Measurements from ENCODE around the gene KLF11. TPM values are rescaled to one million over a fixed set of nuclear protein-coding genes. Genes with fewer than 3 reads are reported as not detected.
A peak's percentile ranks its signal among the peaks of the same experiment; 100 is the strongest.

Gene KLF11
- total and polyA plus RNA-seq, 2 of the 8 experiments (the other 6 are each of a cell fraction or from before 2014, with no cell fraction given): 6.4 to 10.1 TPM

DNA sequence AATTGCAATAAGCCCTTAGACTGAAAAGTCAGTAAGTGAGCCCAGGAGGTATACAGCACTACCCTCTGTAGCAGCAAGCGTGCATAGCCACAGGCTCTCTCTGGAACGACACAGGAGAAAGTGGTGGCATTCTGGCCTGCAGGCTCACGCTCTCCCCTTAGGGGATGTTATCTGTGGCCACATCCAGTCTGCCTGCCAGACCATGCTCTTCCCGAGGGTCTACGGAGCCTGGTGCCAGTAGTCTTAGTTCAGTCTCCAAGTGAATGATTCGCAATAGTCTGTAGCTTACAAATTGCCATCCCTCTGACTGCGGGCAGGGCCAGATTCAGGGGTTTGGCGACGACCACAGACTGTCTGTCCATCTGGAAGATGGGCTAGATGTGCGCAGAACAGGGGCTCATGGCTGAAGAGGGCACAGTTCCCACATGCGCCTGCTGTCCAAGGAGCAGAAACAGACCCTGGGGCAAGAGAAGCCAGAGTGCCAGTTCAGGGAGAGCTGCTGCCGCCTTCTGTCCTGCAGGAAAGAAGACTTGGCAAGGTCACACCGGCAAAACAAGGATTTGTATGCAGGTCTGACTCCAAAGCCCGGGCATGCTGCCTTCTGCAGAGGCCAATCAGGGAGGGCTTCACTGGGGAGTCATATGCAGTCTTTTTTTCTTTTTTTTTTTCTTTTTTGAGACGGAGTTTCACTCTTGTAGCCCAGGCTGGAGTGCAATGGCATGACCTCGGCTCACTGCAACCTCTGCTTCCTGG lies 3.5 kb upstream of the KLF11 start:
- no peak overlapping the region for H2BK120ac ChIP-seq (replicated peaks; ENCODE audit: low read depth, low read length)
- H4K91ac ChIP-seq (replicated peaks; ENCODE audit: insufficient read length, low read length): no peak overlapping the region
- WGBS, 2 experiments (ENCODE audit: extremely low coverage in 1 of 2, insufficient coverage in 1 of 2, insufficient read length in 1 of 2, insufficient replicate concordance in 2 of 2, low coverage in 1 of 2, low lambda C conversion rate in 2 of 2, missing lambda C conversion rate in 1 of 2): 90% methylated on average over 14 of the region's 16 CpGs; no CpG with 5 or more reads in 1 of the 2 experiments
- H3K4me2 ChIP-seq (ENCODE audit: insufficient read depth in 1 of 2, low read depth in 2 of 2, low read length in 2 of 2): no peak overlapping the region
- no peak overlapping the region for H4K8ac ChIP-seq (ENCODE audit: extremely low read depth, insufficient read depth, low read length)
- no peak overlapping the region for H3K4ac ChIP-seq (replicated peaks; ENCODE audit: insufficient read length, low read depth, low read length)
- H2BK12ac ChIP-seq (ENCODE audit: low read depth, low read length): no peak overlapping the region
- FAIRE-seq (no peak), DNase-seq (ENCODE audit: low read depth in 1 of 2, low spot score in 2 of 2) (no peak)
- no peaks in the 10 kb centered on the region for H3K79me2 ChIP-seq (ENCODE audit: control insufficient read depth in 1 of 2, insufficient read depth in 2 of 2, low read length in 2 of 2)
- no peak for TF ChIP-seq RXRA (IDR thresholded peaks at IDR 0.05; ENCODE audit: insufficient read depth, low read depth, low read length)
- TF ChIP-seq GTF2F1 (IDR thresholded peaks at IDR 0.05; ENCODE audit: borderline replicate concordance, low read depth, low read length): no peak
- TF ChIP-seq SAP30 (IDR thresholded peaks at IDR 0.05; ENCODE audit: insufficient read depth, insufficient replicate concordance, low read length): no peak
- TF ChIP-seq SRF (IDR thresholded peaks at IDR 0.05; ENCODE audit: low read depth, low read length): no peak
- no peak for TF ChIP-seq TAF1 (IDR thresholded peaks at IDR 0.05; ENCODE audit: low read depth, low read length)
- no peak for TF ChIP-seq BCL11A (IDR thresholded peaks at IDR 0.05; ENCODE audit: low read depth in 2 of 2, low read length in 2 of 2)
- TF ChIP-seq, protein P1, sequence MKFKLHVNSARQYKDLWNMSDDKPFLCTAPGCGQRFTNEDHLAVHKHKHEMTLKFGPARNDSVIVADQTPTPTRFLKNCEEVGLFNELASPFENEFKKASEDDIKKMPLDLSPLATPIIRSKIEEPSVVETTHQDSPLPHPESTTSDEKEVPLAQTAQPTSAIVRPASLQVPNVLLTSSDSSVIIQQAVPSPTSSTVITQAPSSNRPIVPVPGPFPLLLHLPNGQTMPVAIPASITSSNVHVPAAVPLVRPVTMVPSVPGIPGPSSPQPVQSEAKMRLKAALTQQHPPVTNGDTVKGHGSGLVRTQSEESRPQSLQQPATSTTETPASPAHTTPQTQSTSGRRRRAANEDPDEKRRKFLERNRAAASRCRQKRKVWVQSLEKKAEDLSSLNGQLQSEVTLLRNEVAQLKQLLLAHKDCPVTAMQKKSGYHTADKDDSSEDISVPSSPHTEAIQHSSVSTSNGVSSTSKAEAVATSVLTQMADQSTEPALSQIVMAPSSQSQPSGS (IDR thresholded peaks at IDR 0.05; ENCODE audit: low read length): no peak
- no peak for TF ChIP-seq EP300 (IDR thresholded peaks at IDR 0.05; ENCODE audit: borderline replicate concordance in 1 of 2, low read depth in 2 of 2, low read length in 2 of 2)
- TF ChIP-seq KDM4A (IDR thresholded peaks at IDR 0.05; ENCODE audit: low read depth, low read length, severe bottlenecking): no peak
- H3K36me3 ChIP-seq (ENCODE audit: control insufficient read depth in 2 of 4, insufficient read depth in 4 of 4, low read length in 3 of 4): 0 out of 8 replicates have a peak, but pooled peaks cover 0 to 2% (median 0%) of the 10 kb centered on the region in 4 experiments
- H2BK15ac ChIP-seq (ENCODE audit: low read length): 0 out of 2 replicates have a peak overlapping the region, but pooled peaks have one; percentile 13
- H3K14ac ChIP-seq (ENCODE audit: insufficient read length): no peak overlapping the region
- no peak overlapping the region for H4K5ac ChIP-seq (ENCODE audit: insufficient read length, low read depth, low read length)
- H3K56ac ChIP-seq (replicated peaks; ENCODE audit: insufficient read length, low read depth, low read length): no peak overlapping the region
- no peak overlapping the region for H2BK5ac ChIP-seq (ENCODE audit: low read depth, low read length)
- H3K4me3 ChIP-seq (ENCODE audit: extremely low read depth in 1 of 4, insufficient read depth in 2 of 4, low read depth in 3 of 4, low read length in 4 of 4): no peak overlapping the region
- ChIA-PET POLR2A (ENCODE audit: partially characterized antibody) (interaction anchor here (0.9 to 2.5 kb wide), 2 partner anchors 10 to 20 kb away, joined by 7 read pairs; no protein-coding TSS in a partner anchor), CTCF (ENCODE audit: partially characterized antibody) (interaction anchor here (1.2 to 2.0 kb wide), 4 partner anchors 8 to 241 kb away, joined by 3 to 12 read pairs (median 4); no protein-coding TSS in a partner anchor)
- H2AK5ac ChIP-seq (ENCODE audit: low read depth, low read length): no peak overlapping the region
- peaks cover 0 to 5% (median 2%) of the 10 kb centered on the region in 4 experiments; a peak in 3 of 7 replicates for H3K4me1 ChIP-seq (replicated peaks in 1 of 4; ENCODE audit: control insufficient read depth in 3 of 4, insufficient read depth in 4 of 4, low read length in 3 of 4)
- H3K9me3 ChIP-seq (ENCODE audit: insufficient read depth in 2 of 2, low read depth in 1 of 2, low read length in 1 of 2): peaks cover 0 to 8% of the 10 kb centered on the region in 2 experiments; a peak in 1 of 4 replicates
- no peak overlapping the region for H3K23ac ChIP-seq (ENCODE audit: insufficient read length)
- H3K9ac ChIP-seq (replicated peaks in 1 of 4; ENCODE audit: extremely low read depth in 1 of 4, low read depth in 3 of 4, low read length in 3 of 4): no peak overlapping the region
- H3K27ac ChIP-seq (ENCODE audit: low read depth, low read length): no peak overlapping the region
- no peak overlapping the region for H3K18ac ChIP-seq (ENCODE audit: extremely low read depth, low read length)
- H2AFZ ChIP-seq (ENCODE audit: low read length): no peak overlapping the region
- H3K27me3 ChIP-seq (replicated peaks in 1 of 4; ENCODE audit: control insufficient read depth in 3 of 4, extremely low read depth in 1 of 4, insufficient read depth in 3 of 4, low read length in 3 of 4): peaks cover 0 to 26% (median 18%) of the 10 kb centered on the region in 4 experiments; a peak in 6 of 7 replicates
- peaks cover 0 to 3% of the 10 kb centered on the region in 2 experiments for H4K20me1 ChIP-seq (replicated peaks in 1 of 2; ENCODE audit: control insufficient read depth in 1 of 2, insufficient read depth in 2 of 2, low read length in 2 of 2)
- H3K23me2 ChIP-seq (ENCODE audit: low read depth, low read length): peaks cover 8% of the 10 kb centered on the region; the same call in 1 of the 2 replicates
- no peaks in the 10 kb centered on the region for H3K79me1 ChIP-seq (ENCODE audit: low read depth, low read length)
- no peak overlapping the region for H2BK20ac ChIP-seq (ENCODE audit: low read length)
